OCI-LY7 (cell line): ENCODE data around the gene HSD17B11. TPM values are rescaled to one million over a fixed set of nuclear protein-coding genes. Genes with fewer than 3 reads are reported as not detected.

Source experiments
- BruUV-seq: library from RNA; stranded (reverse); fragments of 400-500 nt; replicated peaks from 2 replicates; lab custom pipeline; 2021; lab: Mats Ljungman, UMichigan
- CTCF ChIA-PET: fragments of 300-600 bp; sonication (Branson Sonifier 250); formaldehyde crosslinking; loops from one replicate; lab custom pipeline; 2022; ENCODE audit warnings: antibody characterized with exemption; ENCODE audit not compliant: unreplicated experiment; lab: Charles Lee
- POLR2A ChIA-PET: fragments of 300-600 bp; sonication (Branson Sonifier 250); formaldehyde crosslinking; loops from one replicate; lab custom pipeline; 2022; ENCODE audit warnings: antibody characterized with exemption; lab: Charles Lee
- DNase-seq: peaks from one replicate; pipeline ENCODE4 v3.0.0-alpha.2; 2015; ENCODE audit warnings: low spot score
- H2AFZ ChIP-seq: fragments of 200-600 bp; sonication (generic), shearing (Covaris generic); 2 replicates; pipeline ENCODE4 v1.6.1; 2014; ENCODE audit warnings: mild to moderate bottlenecking, antibody characterized with exemption, low read length, moderate library complexity
- H3K27ac ChIP-seq: fragments of 200-600 bp; sonication (generic); 2 replicates; pipeline ENCODE4 v1.5.1; 2014; ENCODE audit warnings: mixed run types, low read depth, mild to moderate bottlenecking, moderate library complexity, low read length, inconsistent platforms; ENCODE audit not compliant: poor library complexity, severe bottlenecking
- H3K36me3 ChIP-seq: fragments of 200-600 bp; sonication (generic); 2 replicates; pipeline ENCODE4 v1.6.1; 2014; ENCODE audit warnings: mild to moderate bottlenecking, antibody characterized with exemption, low read length, moderate library complexity, mixed read lengths; ENCODE audit not compliant: insufficient read depth
- H3K4me1 ChIP-seq: fragments of 200-600 bp; sonication (generic); 2 replicates; pipeline ENCODE4 v1.5.1; 2014; ENCODE audit warnings: mild to moderate bottlenecking, low read length; ENCODE audit not compliant: insufficient read depth, poor library complexity, severe bottlenecking
- H3K4me2 ChIP-seq: fragments of 200-600 bp; sonication (generic); 2 replicates; pipeline ENCODE4 v1.6.1; 2014; ENCODE audit warnings: mild to moderate bottlenecking, low read length
- H3K4me3 ChIP-seq: fragments of 200-600 bp; sonication (generic); 2 replicates; pipeline ENCODE4 v1.5.1; 2014; ENCODE audit warnings: mild to moderate bottlenecking, low read depth, low read length; ENCODE audit not compliant: poor library complexity, severe bottlenecking
- H3K79me2 ChIP-seq: fragments of 200-600 bp; sonication (generic); 2 replicates; pipeline ENCODE4 v1.6.1; 2016; ENCODE audit warnings: low read depth, mild to moderate bottlenecking, low read length, moderate library complexity, mixed read lengths; ENCODE audit not compliant: insufficient read depth
- H3K9me2 ChIP-seq: fragments of 200-600 bp; sonication (generic); 2 replicates; pipeline ENCODE4 v1.6.1; 2016; ENCODE audit warnings: mild to moderate bottlenecking, low read length, mixed read lengths; ENCODE audit not compliant: insufficient read depth
- H3K9me3 ChIP-seq: fragments of 200-600 bp; sonication (generic); 2 replicates; pipeline ENCODE4 v1.6.1; 2014; ENCODE audit warnings: mild to moderate bottlenecking, mixed run types, low read length, mixed read lengths
- H4K20me1 ChIP-seq: fragments of 200-600 bp; sonication (generic); 2 replicates; pipeline ENCODE4 v1.6.1; 2014; ENCODE audit warnings: mild to moderate bottlenecking, antibody characterized with exemption, low read length, moderate library complexity, mixed read lengths; ENCODE audit not compliant: insufficient read depth
- EZH2phosphoT487 ChIP-seq: fragments of 200-600 bp; sonication (generic); IDR thresholded peaks from 2 replicates; pipeline ENCODE4 v1.6.1; 2018; ENCODE audit warnings: low read depth, borderline replicate concordance, mild to moderate bottlenecking, mixed run types, antibody characterized with exemption, low read length, moderate library complexity, mixed read lengths
- intact Hi-C: fragments of 100-400 bp; cut with micrococcal nuclease; formaldehyde crosslinking; loops from one replicate; pipeline ENCODE4 v1.10.0; 2022; ENCODE audit not compliant: unreplicated experiment
- total RNA-seq, 2 experiments: library from RNA; depleted of rRNA in 1 of 2; stranded (reverse); fragments of >200 nt in 1 of 2; shearing (Covaris generic) in 1 of 2; gene quantifications; 2 replicates each; pipeline ENCODE4 v1.2.3, GENCODE V29; 2014 to 2022
- TF ChIP-seq, protein P1 (sequence below): fragments of 200-600 bp; sonication (generic); conservative IDR thresholded peaks from 2 replicates; pipeline ENCODE4 v1.5.1; 2014; ENCODE audit warnings: mild to moderate bottlenecking, antibody characterized with exemption, low read length, moderate library complexity, mixed read lengths

Gene HSD17B11
- total RNA-seq, 2 experiments from 2014 or later: 8.7 to 9.0 TPM

- no TSS peak for BruUV-seq
- H3K36me3 ChIP-seq: no peaks in the 10 kb centered on the region
- TF ChIP-seq, protein P1, sequence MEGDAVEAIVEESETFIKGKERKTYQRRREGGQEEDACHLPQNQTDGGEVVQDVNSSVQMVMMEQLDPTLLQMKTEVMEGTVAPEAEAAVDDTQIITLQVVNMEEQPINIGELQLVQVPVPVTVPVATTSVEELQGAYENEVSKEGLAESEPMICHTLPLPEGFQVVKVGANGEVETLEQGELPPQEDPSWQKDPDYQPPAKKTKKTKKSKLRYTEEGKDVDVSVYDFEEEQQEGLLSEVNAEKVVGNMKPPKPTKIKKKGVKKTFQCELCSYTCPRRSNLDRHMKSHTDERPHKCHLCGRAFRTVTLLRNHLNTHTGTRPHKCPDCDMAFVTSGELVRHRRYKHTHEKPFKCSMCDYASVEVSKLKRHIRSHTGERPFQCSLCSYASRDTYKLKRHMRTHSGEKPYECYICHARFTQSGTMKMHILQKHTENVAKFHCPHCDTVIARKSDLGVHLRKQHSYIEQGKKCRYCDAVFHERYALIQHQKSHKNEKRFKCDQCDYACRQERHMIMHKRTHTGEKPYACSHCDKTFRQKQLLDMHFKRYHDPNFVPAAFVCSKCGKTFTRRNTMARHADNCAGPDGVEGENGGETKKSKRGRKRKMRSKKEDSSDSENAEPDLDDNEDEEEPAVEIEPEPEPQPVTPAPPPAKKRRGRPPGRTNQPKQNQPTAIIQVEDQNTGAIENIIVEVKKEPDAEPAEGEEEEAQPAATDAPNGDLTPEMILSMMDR: no peak
- no peak for TF ChIP-seq EZH2phosphoT487
- peak overlapping the region; percentile 83 for H3K4me3 ChIP-seq
- ChIA-PET CTCF (no interaction called here), POLR2A (interaction anchor here (0.7 to 2.3 kb wide), 4 partner anchors 17 to 204 kb away, joined by 5 to 10 read pairs (median 6); partner anchors contain the start of gene HSD17B11)
- H2AFZ ChIP-seq: peak overlapping the region; percentile 92
- intact Hi-C loops: no loop called here
- peak; percentile 33 for DNase-seq
- H3K79me2 ChIP-seq: peaks cover 52% of the 10 kb centered on the region
- peaks cover 34% of the 10 kb centered on the region for H3K4me1 ChIP-seq
- peak overlapping the region; percentile 80 for H3K27ac ChIP-seq
- no peaks in the 10 kb centered on the region for H4K20me1 ChIP-seq
- no peaks in the 10 kb centered on the region for H3K9me2 ChIP-seq
- no peaks in the 10 kb centered on the region for H3K9me3 ChIP-seq
- peak overlapping the region; percentile 96 for H3K4me2 ChIP-seq
These were observed 32.5 kb upstream of the HSD17B11 start for GRCh38 chr4:87423317-87424098.

- H3K4me3 ChIP-seq: peak within 1 kb of the TSS; percentile 83
- H3K36me3 ChIP-seq: no peaks in the 10 kb centered on the region
- peaks cover 31% of the 10 kb centered on the region for H3K4me1 ChIP-seq
- POLR2A ChIA-PET: interaction anchor here (0.5 to 2.3 kb wide), 12 partner anchors 10 to 1008 kb away, joined by 3 to 10 read pairs (median 4); partner anchors contain the start of genes HSD17B11 and SLC10A6
- TSS peak; percentile 97 for BruUV-seq
- TF ChIP-seq, protein P1: 0 out of 2 replicates have a peak, but pooled peaks have one; percentile 18
- no peak for TF ChIP-seq EZH2phosphoT487
- H3K4me2 ChIP-seq: peak within 1 kb of the TSS; percentile 96
- CTCF ChIA-PET: no interaction called here
- DNase-seq: peak; percentile 88
- H3K79me2 ChIP-seq: peaks cover 41% of the 10 kb centered on the region
- H2AFZ ChIP-seq: peak within 1 kb of the TSS; percentile 92
- H3K27ac ChIP-seq: peak within 1 kb of the TSS; percentile 80
- intact Hi-C loops: loop anchor here (1.0 kb wide), 1 partner anchor 32 kb away; no protein-coding TSS in a partner anchor
- no peaks in the 10 kb centered on the region for H3K9me3 ChIP-seq
- H4K20me1 ChIP-seq: no peaks in the 10 kb centered on the region
- H3K9me2 ChIP-seq: no peaks in the 10 kb centered on the region
These were observed 31.4 kb upstream of the HSD17B11 start, which contains the start of gene NUDT9 for GRCh38 chr4:87422104-87423052. TSS of gene NUDT9 (plus strand) at chr4:87422573. CDS start at chr4:87422906, 333 bp downstream.
